Spleen (tissue), 13 donors: Measurements from ENCODE around the gene RPL34. TPM values are rescaled to one million over a fixed set of nuclear protein-coding genes. Genes with fewer than 3 reads are reported as not detected.

ENCODE experiments used
- DNase-seq: peaks from one replicate; pipeline ENCODE4 v3.0.0-alpha.2; 2020
- H3K27ac ChIP-seq, 8 donors: fragments of 200-600 bp; sonication (generic) in 7 of 8; 1 replicate in 4 of 8; 2 replicates in 4 of 8; pipeline versions ENCODE4 v1.5.0 to v1.8.0; 2016 to 2021; ENCODE audit warnings: inconsistent platforms in 4 of 8, mild to moderate bottlenecking in 4 of 8, moderate library complexity in 1 of 8
- H3K27me3 ChIP-seq, 7 donors: fragments of 200-600 bp; sonication (generic) in 6 of 7; replicated peaks in 1 of 7; 1 replicate in 4 of 7; 2 replicates in 3 of 7; pipeline versions ENCODE4 v1.5.0 to v1.8.0; 2016 to 2021; ENCODE audit warnings: inconsistent platforms in 3 of 7, mild to moderate bottlenecking in 1 of 7
- H3K36me3 ChIP-seq, 6 donors: fragments of 200-600 bp; sonication (generic) in 5 of 6; 1 replicate in 4 of 6; 2 replicates in 2 of 6; pipeline versions ENCODE4 v1.5.0 to v1.8.0; 2016 to 2021; ENCODE audit warnings: inconsistent platforms in 2 of 6
- H3K4me1 ChIP-seq, 6 donors: fragments of 200-600 bp; sonication (generic) in 5 of 6; 1 replicate in 3 of 6; 2 replicates in 3 of 6; pipeline versions ENCODE4 v1.5.0 to v1.8.0; 2016 to 2021; ENCODE audit warnings: inconsistent platforms in 3 of 6
- H3K4me3 ChIP-seq, 8 donors: fragments of 200-600 bp; sonication (generic) in 7 of 8; 1 replicate in 4 of 8; 2 replicates in 4 of 8; pipeline versions ENCODE4 v1.5.0 to v1.8.0; 2016 to 2021; ENCODE audit warnings: inconsistent platforms in 4 of 8, mild to moderate bottlenecking in 4 of 8, moderate library complexity in 2 of 8
- H3K9me3 ChIP-seq, 8 donors: fragments of 200-600 bp; sonication (generic) in 7 of 8; 1 replicate in 4 of 8; 2 replicates in 4 of 8; pipeline versions ENCODE4 v1.5.0 to v1.8.0; 2016 to 2021; ENCODE audit warnings: inconsistent platforms in 4 of 8
- POLR2A ChIP-seq, 3 donors: fragments of 450-650 bp; IDR thresholded peaks; one replicate each; pipeline ENCODE4 v1.5.1; 2017; ENCODE audit warnings: antibody characterized with exemption in 3 of 3, mild to moderate bottlenecking in 1 of 3
- POLR2AphosphoS5 ChIP-seq, 3 donors: sonication (generic); formaldehyde crosslinking; IDR thresholded peaks; one replicate each; pipeline ENCODE4 v1.5.1; 2017; ENCODE audit warnings: antibody characterized with exemption in 3 of 3
- WGBS, 5 donors: extraction: QIAGEN DNeasy Blood & Tissue Kit in 3 of 5; methylation state at CpG; one replicate each; pipeline versions ENCODE4 v1.1.5 to v1.1.7; 2013 to 2018; 5-methylcytosine and 5-hydroxymethylcytosine counted together
- intact Hi-C: fragments of 100-400 bp; cut with DNase I; formaldehyde crosslinking; loops from one replicate; pipeline ENCODE4 v1.15.0; 2023; ENCODE audit warnings: low total_unique reads
- long read RNA-seq, 2 donors: transcript quantifications; one replicate each; lab custom pipeline, GENCODE V29; 2026
- polyA plus RNA-seq, 3 donors: library from polyadenylated mRNA; stranded (reverse); fragments of 200-250 nt; gene quantifications; one replicate each; pipeline ENCODE4 v1.2.1, GENCODE V29; 2013
- total RNA-seq, 7 donors: library from RNA; depleted of rRNA in 3 of 7; stranded (reverse); fragments of >200 nt in 3 of 7; fragmentation: NEBNext Ultra II Directional in 4 of 7; extraction: Animal tissue kit (Norgen Biotek cat#: 25700) in 4 of 7; gene quantifications; one replicate each; pipeline versions ENCODE4 v1.1.0 to v1.2.1, GENCODE V29; 2016 to 2021
- TF ChIP-seq, protein P1 (sequence below), 11 experiments: fragments of 200-600 bp in 7 of 11; fragments of 450-650 bp in 4 of 11; sonication (generic) in 4 of 11; IDR thresholded peaks in 8 of 11; conservative IDR thresholded peaks in 3 of 11; 1 replicate in 7 of 11; 2 replicates in 4 of 11; pipeline versions ENCODE4 v1.4.0 to v1.8.0; 2016 to 2021; ENCODE audit warnings: antibody characterized with exemption in 11 of 11, inconsistent platforms in 4 of 11, mild to moderate bottlenecking in 1 of 11
- donor health status: healthy with polysubstance abuse.
- donor health status: DM: no; HTN: no; CAD: no; lungs with moderate emphysema.
- donor health status: DM: no; HTN: no; CAD: no.
- donor health status: Bipolar disorder and iron deficiency.
- donor health status: healthy.
- donor health status: DM: no; HTN: no; CAD: no.
- donor health status: DM: yes; HTN: yes; CAD: no.

The RPL34 gene
- total RNA-seq (1,000 to 10,000 TPM in 5 of 7 donors, 100 to 1,000 TPM in 2; 845 to 1,523 (median 1,227) TPM), polyA plus RNA-seq (over 10,000 TPM in 2 of 3 donors, 1,000 to 10,000 TPM in 1; 9,319 to 15,266 (median 12,523) TPM)
- long read RNA-seq, donor 1, transcript RPL34-206 (2 exons, 629 nt): minor isoform, 50 of 1,670 reads
- long read RNA-seq, donor 1, transcript RPL34-202 (5 exons, 441 nt): major isoform, 1,087 of 1,670 reads
- long read RNA-seq, donor 1, transcript RPL34-201 (5 exons, 529 nt): minor isoform, 17 of 1,670 reads
- long read RNA-seq, donor 1, partial matches to known transcripts: 460 of 1,670 reads
- long read RNA-seq, donor 1, other reads (novel, unspliced or antisense): 54 of 1,670 reads
- long read RNA-seq, donor 2, transcript RPL34-202 (5 exons, 441 nt): major isoform, 904 of 1,497 reads
- long read RNA-seq, donor 2, transcript RPL34-206 (2 exons, 629 nt): minor isoform, 53 of 1,497 reads
- long read RNA-seq, donor 2, transcript RPL34-201 (5 exons, 529 nt): minor isoform, 11 of 1,497 reads
- long read RNA-seq, donor 2, partial matches to known transcripts: 492 of 1,497 reads
- long read RNA-seq, donor 2, other reads (novel, unspliced or antisense): 34 of 1,497 reads

DNA sequence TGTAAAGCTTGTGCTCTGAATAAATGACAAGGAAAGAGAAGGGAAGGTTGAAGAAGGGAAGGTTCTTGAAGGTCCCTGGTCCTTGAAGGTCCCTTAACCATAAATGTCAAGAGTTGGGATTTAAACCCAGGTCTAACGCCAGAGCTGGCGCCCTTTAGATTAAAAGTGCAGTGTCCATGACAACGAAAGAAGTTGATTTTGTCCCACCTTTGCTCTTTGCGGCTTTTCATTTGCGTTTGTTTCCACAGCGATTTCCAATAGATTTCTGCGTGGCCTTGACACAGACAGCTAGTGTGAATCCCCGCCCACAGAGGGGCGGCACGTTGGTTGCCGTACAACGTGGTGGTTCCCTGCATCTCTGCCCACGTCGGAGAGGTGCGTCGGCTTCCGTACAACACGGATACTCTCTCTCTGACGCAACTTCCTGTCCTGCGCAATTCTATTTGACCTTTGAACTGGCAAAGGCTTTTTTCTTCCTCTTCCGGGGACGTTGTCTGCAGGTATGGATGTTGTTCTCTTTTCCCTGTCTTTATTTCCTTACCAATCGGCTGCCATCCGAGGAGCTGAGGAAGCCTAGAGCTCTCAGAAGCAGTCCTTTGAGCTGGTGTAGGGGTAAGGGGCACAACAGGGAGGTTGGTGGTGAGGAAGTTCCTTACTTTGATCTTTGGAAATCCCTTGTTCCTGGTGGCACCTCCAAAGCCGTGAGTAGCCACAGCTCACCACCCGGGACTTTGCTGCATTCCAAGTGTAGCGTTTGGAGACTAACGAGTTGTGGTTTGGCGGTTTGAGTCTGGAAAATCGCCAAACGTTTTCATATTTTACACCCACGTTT, at the start of gene RPL34:
Gene RPL34 (plus strand): TSS at position 476 of the 832 bp plus-strand sequence. CDS start 1,384 bp downstream, outside the sequence.
- H3K4me3 ChIP-seq: peak within 1 kb of the TSS; percentile 49 to 93 (median 58)
- TF ChIP-seq, protein P1, sequence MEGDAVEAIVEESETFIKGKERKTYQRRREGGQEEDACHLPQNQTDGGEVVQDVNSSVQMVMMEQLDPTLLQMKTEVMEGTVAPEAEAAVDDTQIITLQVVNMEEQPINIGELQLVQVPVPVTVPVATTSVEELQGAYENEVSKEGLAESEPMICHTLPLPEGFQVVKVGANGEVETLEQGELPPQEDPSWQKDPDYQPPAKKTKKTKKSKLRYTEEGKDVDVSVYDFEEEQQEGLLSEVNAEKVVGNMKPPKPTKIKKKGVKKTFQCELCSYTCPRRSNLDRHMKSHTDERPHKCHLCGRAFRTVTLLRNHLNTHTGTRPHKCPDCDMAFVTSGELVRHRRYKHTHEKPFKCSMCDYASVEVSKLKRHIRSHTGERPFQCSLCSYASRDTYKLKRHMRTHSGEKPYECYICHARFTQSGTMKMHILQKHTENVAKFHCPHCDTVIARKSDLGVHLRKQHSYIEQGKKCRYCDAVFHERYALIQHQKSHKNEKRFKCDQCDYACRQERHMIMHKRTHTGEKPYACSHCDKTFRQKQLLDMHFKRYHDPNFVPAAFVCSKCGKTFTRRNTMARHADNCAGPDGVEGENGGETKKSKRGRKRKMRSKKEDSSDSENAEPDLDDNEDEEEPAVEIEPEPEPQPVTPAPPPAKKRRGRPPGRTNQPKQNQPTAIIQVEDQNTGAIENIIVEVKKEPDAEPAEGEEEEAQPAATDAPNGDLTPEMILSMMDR (IDR thresholded peaks at IDR 0.05 in 8 of 11, conservative IDR thresholded peaks at IDR 0.05 in 3 of 11): peak in 1 of 11 experiments; percentile 17
- peak; percentile 79 to 90 (median 79) for TF ChIP-seq POLR2A (IDR thresholded peaks at IDR 0.05)
- peak; percentile 82 to 99 (median 93) for TF ChIP-seq POLR2AphosphoS5 (IDR thresholded peaks at IDR 0.05)
- H3K27ac ChIP-seq: peak within 1 kb of the TSS; percentile 73 to 90 (median 82)
- intact Hi-C loops: no loop called here
- H3K9me3 ChIP-seq: peaks cover 0 to 6% (median 4%) of the 10 kb centered on the region in 8 donors
- H3K4me1 ChIP-seq: peaks cover 25 to 55% (median 40%) of the 10 kb centered on the region in 6 donors
- DNase-seq: peak; percentile 99
- 1% methylated on average over 32 of the region's 32 CpGs for WGBS, 5 donors
- H3K36me3 ChIP-seq: peaks cover 0 to 47% (median 35%) of the 10 kb centered on the region in 6 donors
- no peaks in the 10 kb centered on the region for H3K27me3 ChIP-seq

DNA sequence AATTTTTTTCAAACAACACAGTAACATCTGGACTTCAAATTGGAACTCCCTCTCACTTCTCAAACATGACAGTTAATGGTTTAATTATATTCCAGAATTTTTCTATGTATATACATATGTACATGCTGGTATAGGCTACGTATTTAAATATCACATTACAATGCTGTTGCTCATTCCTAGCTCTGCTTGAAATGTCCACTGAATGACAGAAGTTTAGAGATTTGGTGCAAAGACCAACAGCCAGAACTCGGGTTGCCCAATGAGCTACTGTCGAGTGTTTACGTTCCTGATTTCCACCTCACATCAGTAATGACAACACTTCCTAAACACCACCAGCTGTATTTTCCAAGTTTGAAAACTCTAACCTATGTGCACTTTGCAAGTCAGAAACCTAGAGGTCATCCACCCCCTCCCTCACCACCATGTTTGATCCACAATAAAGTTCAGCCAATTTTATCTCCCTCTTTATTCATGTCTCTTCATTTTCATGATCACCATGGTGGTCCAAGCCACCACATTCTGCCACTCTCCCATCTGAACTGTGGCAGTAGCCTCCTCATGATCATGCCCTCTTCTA, 49.3 kb upstream of the RPL34 start:
- no peak for DNase-seq
- intact Hi-C loops: loop anchor here (5.0 kb wide), 1 partner anchor 549 kb away; no protein-coding TSS in a partner anchor
- Histone ChIP-seq H3K4me1 (peaks cover 0 to 4% (median 1%) of the 10 kb centered on the region in 6 donors), H3K27ac (no peak overlapping the region), H3K9me3 (no peaks in the 10 kb centered on the region), H3K4me3 (no peak overlapping the region), H3K27me3 (peaks cover 0 to 4% (median 0%) of the 10 kb centered on the region in 7 donors), H3K36me3 (no peaks in the 10 kb centered on the region)
- TF ChIP-seq, protein P1 (IDR thresholded peaks at IDR 0.05 in 8 of 11, conservative IDR thresholded peaks at IDR 0.05 in 3 of 11): no peak
- TF ChIP-seq POLR2A (IDR thresholded peaks at IDR 0.05): no peak
- no peak for TF ChIP-seq POLR2AphosphoS5 (IDR thresholded peaks at IDR 0.05)
- 53 to 81% (median 70%) methylated on average over 4 of the region's 4 CpGs for WGBS, 5 donors

DNA sequence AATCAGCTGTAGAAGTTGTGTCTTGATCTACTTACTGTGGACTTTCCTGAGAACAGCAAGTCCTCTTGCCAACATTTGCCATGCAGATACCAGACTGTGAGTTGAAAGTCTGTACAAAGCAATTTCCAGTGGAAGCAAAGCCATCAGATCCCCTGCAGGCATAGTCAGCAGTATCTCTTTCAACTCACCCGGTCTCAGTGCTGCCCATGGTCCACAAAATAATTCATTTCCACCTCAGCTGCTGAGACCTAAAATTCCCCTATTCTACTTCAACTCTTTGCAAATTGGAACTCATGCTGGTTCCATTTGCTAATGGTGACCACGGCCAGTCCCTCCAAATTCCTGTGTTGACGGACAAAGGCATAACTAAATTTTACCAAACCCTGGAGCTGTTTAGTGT, 46.0 kb upstream of the RPL34 start:
- H3K4me1 ChIP-seq: peaks cover 0 to 4% (median 1%) of the 10 kb centered on the region in 6 donors
- no peaks in the 10 kb centered on the region for H3K36me3 ChIP-seq
- no peak for TF ChIP-seq POLR2AphosphoS5 (IDR thresholded peaks at IDR 0.05)
- TF ChIP-seq, protein P1 (IDR thresholded peaks at IDR 0.05 in 8 of 11, conservative IDR thresholded peaks at IDR 0.05 in 3 of 11): no peak
- TF ChIP-seq POLR2A (IDR thresholded peaks at IDR 0.05): no peak
- H3K27me3 ChIP-seq: peaks cover 0 to 4% (median 0%) of the 10 kb centered on the region in 7 donors
- no peaks in the 10 kb centered on the region for H3K9me3 ChIP-seq
- 82 to 93% (median 86%) methylated on average over 3 of the region's 3 CpGs for WGBS, 5 donors
- intact Hi-C loops: loop anchor here (5.0 kb wide), 1 partner anchor 552 kb away; no protein-coding TSS in a partner anchor
- no peak for DNase-seq
- no peak overlapping the region for H3K4me3 ChIP-seq
- no peak overlapping the region for H3K27ac ChIP-seq
